D341Med (cell line): ENCODE data around the gene CBFA2T3.

Source experiments
- DNase-seq: peaks from one replicate; pipeline ENCODE4 v3.0.0; 2012; ENCODE audit warnings: low spot score

Gene CBFA2T3

DNA sequence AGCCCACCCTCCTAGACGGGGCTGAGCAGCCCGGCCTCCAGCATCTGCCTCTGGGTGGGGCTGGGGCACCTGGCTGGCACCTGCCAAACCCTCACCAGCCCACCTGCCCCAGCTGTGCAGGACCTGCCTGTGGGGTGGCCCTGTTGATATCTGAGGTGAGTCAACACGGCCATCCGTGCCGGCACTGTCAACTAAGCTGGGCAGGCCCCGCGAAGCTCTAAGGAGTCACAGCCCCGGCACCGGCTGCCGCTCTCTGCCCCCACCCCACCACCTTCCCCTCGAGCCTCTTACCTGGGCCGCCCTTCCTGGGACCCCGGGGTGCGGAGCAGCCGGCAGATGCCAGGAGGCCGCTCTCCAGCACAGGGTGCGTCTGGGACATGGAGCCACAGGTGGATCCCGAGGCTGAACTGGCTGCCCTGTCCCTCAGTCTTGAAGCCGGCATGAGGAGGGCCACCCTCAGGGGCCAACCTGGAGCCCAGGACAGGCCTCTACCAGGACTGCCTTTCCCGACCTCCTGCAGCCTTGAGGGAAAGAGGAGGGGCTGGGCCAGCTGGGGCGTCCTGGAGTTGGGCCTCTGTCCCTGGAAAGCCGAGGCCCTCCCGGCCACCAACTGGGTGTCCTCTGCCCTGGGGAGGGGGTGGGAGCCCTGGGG, 515 bp downstream of the CBFA2T3 start:
- no peak for DNase-seq

DNA sequence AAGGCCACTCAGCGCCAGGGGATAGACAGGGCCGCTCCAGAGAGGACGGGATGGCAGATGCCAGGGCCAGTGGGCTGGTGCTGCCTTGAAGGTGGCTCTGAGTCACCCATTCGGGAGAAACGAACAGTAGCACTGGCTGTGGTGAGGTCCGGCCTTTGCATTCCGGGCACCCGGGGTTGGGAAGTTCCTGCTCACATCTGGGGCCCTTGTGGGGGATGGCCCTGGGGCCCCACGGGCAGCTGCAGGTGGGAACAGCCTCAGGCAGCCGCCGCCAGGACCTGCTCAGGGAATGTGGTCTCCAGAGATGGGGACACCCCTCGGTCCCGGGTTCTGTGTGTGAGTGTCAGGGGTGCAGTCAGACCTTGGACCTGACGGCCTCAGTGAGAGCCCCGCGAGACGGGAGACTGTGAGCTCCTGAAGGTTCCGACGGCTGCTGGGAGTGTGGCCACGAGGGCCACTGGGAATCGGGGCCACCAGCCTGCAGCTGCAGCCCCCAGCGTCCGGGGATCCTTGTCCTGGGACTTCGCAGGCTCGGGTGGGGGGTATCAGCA, 1.4 kb downstream of the CBFA2T3 start:
- DNase-seq: no peak

DNA sequence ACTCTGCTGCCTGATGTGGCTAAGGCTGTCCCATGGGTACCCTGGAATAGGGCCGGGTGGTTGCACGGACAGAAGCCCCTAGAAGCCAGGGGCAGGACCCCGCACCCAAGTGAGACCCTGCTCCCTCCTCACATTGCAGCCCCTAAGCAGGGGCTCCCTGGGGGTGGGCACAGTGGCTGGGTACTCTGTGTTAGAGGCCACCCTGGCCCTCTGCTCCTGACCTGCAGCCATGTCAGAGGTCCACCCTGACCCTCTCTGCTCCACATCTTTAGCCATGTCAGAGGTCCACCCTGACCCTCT, 2.1 kb downstream of the CBFA2T3 start:
- no peak for DNase-seq

DNA sequence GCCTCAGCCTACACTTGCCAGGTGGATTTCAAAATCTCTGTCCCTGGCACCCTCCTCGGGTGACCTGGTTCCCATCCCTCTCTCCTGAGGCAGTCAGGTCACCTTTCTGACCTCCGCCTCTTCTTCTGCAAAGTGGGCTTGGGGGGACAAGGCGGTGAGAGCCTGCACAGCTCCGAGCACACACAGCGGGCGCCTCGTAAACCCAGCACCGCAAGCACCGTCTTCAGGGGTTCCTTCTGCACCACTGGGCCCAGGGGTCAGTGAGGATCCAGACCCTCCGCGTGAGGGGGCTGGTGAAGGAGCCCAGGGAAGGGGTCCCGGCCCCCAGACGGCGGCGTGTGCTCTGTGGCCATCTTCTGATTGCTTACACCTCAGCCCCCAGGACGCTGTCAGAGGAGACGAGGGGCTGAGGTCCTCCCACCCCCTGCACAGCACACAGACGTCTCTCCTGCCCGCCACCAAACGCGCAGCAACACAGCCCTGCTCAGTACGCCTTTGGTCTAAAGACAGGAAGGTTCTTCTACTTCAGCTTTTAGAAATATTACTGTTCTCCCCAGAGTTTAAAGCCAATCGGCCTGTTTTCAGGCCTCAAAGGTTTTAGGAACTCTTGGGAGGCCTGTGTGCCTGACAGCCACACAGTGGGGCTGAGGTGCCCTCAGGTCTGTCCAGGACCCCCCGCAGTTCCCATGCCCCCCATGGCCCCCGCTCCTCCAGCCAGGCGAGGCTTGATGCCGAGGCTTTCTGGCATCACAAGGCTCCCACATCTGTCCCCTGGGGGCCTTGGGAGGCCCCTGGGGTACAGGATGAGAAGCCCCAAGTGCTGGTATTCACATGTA, 2.7 kb downstream of the CBFA2T3 start:
- no peak for DNase-seq

DNA sequence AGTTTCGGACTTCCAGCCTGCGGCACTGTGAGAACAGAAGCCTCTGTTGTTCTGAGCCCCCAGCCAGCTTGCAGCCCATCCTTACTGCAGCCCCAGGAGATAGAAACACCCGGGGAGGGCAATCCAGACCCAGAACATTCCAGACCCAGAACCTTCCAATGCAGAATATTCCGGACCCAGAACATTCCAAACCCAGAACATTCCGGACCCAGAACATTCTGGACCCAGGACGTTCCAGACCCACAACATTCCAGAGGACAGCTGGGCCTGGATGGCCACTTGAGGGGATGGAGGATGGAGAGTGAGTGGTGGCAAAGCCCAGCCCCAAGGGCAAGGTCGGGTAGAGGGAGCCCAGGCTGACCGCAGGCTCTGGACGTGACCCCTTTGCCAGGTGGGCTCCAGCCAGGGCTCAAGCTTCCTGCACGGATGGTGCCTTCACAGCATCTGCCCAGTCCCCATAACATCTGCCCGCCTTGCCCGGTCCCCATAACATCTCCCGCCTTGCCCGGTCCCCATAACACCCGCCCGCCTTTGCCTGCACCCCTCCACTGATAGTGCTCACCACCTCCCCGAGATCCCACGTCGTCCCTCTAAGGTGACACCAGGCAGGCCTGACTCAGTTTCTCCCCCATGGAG, 3.5 kb downstream of the CBFA2T3 start:
- DNase-seq: no peak

DNA sequence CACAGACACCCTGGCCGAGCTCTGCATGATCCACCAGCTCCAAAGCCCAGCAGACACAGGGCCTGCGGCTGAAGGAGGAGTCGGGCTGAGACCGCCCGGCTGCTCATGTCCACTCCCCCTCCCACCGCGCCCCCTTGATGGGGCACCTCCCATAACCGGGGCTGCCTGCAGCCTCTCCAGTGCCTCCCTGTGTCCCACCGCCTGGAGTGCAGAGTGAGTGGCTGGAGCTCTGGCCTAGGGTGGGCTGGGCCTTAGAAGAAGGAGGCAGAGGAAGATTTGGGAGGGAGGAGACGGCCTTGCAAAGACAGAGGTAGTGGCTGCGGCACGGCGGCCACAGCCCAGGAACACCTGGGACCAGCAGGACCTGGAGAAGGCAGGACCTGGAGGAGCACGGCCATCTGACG, 4.0 kb downstream of the CBFA2T3 start:
- DNase-seq: no peak

DNA sequence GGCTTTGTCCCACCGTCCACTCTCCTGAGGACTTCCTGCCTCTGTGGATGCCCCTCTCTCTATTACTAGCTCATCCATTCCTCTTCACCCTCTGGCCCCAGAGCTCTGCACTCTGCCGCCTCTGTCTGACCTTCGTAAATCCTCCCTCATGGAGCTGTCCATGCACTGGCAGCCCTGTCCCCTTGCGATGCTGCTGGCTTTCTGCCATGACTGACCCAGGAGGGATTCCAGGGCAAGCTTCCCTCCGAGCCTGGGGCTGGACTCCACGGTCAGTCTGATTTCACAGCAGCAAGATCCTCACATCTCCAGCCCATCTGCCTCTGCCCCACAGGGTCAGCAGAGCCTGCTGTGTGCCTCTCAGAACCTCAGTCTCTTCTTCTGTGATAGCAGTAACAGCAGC, 4.7 kb downstream of the CBFA2T3 start:
- DNase-seq: no peak

DNA sequence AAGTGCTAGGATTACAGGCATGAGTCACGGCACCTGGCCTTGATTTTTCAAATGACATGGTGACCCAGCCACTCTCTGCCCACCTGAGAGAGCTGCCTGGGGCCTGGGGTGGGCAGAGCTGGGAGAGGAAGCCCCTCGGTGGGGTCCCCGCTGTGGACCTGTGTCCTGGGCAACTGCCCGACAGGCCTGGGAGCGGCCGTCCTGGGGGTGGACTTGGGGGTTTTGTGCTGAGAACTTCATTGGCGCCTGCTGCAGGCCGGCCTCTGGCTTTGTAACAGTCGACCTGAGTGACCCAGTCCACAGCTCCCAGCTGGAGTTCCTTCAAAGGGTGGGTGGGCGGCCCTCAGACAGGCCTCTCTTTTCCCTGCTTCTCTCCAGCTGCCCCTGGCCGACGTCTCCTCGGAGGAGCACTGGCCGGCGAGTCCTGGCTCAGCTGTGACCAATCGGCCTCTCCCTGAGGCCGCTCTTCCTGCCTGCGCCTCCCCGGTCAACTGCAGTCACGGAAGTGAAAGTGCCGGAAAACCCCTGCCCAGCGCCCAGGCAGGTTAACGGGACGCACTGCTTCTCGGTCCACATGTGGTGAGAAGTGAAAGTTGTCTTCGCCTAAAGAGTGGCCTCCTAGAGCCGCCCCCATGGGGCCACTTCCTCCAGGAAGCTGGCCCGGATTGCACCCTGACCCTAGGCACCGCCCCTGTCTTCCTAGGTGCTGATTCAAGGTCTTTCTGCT, 5.5 kb downstream of the CBFA2T3 start:
- no peak for DNase-seq

DNA sequence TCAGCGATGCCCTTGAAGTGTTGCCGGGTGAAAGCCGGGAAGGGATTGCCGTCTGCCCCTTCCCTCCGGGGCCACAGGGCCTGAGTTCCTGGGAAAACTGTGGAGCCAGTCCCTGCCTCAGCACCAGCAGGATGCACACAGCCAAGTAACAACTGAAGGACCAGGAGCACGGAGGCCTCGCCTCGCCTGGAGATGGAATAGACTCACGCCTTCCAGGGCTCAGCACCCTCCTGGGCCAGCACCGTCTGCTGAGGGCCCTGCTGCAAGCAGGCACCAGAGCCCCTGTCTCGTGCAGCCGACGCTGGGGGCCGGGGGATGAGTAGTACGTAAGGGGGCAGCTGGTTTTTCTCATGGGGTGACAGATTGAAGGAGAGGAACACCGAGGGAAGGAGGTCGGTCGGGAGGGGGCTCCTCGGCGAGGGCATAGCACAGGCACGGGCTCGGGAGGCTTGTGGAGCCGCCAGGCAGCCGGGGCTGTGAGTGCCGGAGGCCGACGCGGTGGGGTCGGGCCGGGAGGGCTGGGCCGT, 6.4 kb downstream of the CBFA2T3 start:
- DNase-seq: no peak

DNA sequence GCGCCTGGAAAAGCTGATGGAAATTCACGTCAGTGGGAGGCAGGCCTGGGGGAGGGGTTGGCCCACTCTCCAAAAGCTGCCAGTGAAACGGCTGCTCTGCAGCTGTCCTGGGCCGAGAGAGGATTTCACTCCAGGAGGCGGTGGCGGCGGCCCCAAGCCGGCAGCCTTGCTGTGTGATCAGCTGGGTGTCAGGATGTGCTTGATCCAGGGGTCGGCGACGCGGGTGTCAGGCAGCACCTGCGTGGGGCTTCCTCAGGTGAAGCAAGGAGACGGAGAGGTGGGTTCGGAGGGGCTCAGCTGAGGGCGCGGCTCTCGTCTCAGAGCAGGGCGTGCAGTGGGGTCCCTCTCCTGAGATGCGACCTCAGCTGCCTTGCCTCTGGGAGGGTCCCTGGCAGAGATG, 7.0 kb downstream of the CBFA2T3 start:
- no peak for DNase-seq

DNA sequence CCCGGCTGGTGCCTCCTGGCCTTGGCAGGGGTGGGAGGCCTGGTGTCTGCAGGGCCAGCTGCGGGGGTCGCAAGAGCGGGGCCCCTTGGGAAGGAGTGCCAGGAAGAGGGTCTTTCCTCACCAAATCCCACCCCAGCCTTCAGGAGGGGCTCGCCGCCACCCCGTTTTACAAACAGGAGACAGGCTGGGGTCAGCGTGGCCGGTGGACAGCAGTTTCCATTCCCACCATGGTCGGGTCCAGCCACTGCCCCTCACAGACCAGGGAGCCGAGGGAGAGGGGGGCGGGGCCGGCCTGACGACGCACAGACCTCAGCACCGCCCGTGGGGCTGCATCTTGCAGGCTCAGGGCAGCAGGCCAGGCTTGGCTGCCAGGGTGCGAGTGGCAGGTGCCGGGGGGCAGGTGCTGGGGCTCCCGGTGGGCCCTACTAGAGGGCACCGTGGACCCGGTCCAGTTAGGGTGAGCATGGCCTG, 7.6 kb downstream of the CBFA2T3 start:
- no peak for DNase-seq

DNA sequence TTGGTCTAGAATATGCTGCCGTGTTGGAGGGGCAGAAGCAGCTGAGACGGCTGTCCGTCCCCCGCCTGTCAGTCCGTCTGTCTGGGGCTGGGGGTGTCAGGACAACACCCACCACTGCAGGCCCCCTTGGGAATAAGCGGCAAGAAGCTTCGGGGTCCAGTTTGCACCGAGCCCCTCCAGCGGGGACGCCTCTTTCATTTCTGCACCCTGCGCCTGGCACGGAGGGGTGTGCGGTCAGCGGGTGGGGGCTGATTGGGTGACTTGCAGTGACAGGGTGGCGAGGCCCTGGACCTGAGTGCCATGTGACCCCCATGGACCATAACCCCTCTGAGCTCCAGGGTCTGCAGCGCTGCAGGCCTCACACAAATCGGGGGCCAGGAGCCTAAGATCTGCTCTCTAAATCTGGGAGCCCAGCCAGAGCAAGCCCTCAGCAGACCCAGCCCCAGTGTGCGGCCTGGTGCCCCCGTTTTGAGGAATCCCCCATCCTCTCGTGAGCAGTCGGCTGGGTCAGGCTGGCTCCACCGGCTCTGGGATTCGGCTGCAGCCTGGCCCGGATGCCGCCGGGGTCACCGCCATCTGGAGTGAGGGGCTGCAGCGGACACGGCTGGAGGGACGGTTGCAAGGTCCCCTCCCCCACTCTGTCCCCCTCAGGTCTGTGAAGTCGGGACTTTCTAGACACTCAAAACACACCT, 8.3 kb downstream of the CBFA2T3 start:
- no peak for DNase-seq

DNA sequence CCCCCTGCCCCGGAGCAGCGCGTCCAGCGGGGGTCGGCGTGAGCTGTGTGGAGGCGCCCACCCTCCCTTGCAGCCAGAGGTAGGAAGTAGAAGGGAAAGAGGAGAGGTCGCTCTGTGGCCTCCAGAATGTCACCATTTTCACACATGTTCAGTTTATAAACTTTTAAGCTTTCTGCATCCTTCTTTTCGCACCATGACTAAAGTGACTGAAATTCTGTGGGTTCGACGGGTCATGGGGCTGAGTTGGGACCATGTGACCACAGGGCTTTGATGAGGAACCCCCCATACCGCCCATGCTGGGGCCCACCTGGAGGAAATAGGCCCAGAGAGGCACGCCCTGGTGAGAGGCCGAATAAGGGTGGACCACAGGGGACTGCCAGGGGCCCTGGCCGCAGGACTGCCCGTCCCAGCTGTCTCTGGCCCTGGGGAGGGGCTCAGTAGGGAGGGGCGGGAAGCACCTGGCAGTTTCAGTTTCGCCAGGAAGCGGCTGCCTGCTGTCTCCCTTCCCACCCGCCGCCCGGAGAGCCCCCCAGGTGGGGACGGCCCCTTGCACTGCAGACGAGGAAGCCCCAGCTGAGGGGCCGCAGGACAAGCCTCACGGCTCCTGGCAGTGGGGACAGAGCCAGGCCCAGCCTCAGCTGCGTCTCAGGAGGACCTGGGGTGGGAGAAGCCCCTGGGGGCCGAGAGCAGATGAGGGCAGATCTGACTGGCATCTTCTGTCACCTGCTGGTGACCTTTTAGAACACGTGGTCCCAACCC, 9.0 kb downstream of the CBFA2T3 start:
- no peak for DNase-seq

DNA sequence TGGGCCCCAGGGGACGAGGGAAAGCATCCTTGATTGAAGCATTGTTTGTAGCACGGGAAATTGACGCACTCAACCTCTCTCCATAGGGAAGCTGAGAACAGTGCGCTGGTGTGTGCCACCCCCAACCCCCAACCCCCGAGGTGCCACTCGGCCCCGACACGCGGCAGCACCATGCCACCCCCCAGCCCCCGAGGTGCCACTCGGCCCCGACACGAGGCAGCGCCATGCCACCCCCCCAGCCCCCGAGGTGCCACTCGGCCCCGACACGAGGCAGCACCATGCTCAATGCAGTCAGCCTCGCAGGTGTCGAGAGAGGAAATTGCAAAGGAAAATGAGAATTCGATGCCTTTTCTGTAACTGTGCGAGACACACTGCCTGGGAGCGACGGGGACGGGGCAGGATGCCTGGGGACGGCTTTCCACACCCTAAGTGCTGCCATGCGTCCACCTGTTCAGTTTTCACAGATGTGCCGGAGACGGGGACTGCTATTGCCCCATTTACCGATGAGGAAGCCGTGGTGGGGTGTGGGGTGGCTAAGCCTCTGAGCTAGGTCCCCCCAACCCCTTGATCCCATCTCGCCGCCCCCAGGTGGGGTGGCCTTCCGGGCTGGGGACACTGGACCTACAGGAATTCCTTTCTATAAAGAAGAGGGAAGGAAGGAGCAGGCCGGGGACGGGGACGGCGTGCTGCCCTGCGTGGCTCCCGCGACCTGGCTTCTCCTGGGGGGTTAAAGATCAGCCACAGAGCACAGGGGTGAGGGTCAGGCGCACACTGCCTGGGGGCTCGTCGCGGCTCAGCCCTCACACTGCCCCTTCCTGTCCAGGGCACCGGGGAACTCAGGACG, 9.8 kb downstream of the CBFA2T3 start:
- no peak for DNase-seq

DNA sequence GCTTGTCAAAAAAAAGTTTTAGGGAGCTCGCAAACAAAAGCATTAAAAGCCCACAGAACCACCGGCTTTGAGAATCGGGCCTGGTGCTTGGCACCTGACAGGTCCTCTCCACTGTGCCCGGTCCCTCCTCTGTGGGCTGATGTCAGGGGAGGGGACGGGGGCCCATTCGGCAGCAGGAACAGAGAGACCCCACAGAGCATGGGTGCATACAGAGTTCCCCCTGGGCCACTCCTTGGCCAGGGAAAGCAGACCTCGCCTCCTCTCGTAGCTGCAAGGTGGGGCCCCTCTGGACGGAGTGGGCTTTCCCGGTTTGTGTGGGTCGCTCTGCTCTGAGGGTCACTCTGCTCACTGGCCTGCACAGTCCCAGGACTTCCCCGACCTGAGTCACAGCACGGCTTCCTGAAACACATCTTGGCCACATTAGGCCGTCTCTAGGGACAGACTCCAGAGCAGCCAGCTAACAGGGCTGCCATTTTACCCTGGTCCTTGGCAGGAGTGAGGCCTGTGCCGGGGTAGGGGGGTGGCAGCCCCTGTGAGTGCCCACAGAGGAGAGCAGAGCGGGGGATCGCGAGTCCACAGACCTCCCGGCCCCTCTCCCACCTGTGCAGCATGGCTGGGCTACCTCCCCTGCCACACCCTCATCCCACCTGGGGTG, 11.1 kb downstream of the CBFA2T3 start:
- DNase-seq: no peak

DNA sequence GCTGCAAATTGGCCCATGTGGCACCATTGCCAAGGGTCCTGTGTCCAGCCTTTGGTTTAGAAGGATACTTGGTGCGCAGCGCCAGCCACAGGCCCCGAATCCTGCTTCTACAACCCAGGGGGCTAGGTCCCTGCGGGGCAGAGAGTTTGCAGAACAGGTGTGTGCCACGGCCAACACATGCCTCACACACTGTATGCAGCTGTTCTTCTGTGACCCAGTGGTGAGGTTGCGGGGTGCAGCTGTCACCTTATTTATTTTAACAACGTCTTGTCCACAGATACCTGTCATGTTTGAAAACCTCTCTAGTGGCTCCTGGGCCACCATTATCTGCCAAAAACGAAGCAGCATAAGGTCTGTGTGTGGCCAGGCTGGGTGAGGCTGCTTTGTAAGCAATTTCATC, 11.6 kb downstream of the CBFA2T3 start:
- DNase-seq: no peak

DNA sequence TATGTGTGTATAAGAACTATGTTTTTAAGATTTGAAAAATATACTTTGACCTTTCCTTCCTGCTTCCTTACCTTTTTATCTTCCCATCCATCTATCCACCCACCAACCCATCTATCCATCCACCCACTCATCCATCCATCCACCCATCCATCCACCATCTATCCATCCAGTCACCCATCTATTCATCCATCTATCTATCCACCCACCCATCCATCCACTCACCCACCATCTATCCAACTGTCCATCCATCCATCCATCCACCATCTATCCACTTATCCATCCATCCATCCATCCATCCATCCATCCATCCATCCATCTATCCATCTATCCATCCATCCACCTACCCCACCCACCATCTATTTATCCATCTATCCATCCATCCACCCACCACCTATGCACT, 12.4 kb downstream of the CBFA2T3 start:
- DNase-seq: no peak

DNA sequence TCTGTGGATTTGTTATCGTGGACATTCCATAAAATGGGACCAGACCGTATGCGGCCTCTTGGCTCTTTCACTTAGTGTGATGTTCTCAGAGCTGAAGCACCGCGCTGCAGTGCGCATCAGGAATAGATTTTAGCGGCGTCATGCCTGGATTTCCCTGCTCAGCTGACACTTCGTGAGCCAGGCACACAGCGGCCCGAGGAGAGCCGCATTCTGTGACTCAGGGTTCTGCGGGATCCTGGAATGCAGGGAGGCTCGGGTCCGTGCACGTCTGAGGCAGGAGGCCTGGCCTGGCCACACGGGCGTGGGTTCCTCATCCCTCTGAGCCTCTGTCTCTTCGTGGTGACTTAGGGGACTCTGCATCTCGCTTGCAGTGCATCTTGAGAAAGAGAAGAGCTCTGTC, 13.4 kb downstream of the CBFA2T3 start:
- DNase-seq: no peak

DNA sequence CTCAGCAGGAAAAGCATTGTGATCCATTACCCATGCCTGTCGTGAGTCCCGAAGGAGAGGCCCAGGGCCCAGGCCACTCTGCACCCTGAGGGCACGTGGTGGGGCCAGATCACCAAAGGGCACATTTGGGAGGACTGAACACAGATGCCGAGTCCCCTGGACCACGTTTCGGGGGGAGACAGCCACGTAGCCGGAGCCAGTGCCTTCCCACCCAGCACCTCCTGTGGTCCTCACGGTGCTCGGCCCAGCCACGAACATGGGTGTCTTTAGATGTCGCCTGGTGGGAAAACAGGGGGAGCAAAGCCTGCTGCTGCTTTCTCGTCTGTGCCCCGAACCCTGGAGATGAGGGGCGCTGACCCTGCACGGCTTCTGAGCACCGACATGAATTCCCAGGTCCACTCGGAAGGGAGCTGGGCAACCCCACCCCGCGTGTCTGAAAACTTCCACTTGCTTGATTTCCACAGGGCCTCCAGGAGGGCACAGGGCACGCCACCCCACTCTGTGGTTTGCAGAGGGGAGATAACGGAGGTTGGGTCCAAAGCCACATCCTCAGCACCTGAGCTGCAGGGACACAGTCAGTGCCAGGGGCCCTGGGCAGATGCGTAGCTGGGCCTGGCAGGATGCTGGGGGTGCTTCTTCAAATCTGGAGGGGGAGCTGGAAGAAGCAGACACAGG, 14.4 kb downstream of the CBFA2T3 start:
- no peak for DNase-seq
